HepG2 (cell line): ENCODE data around the gene MYLK. TPM values are rescaled to one million over a fixed set of nuclear protein-coding genes. Genes with fewer than 3 reads are reported as not detected.
A peak's percentile ranks its signal among the peaks of the same experiment; 100 is the strongest.

Source experiments
- ATF1 ChIP-seq: IDR thresholded peaks from 2 replicates; pipeline ENCODE4 v1.6.1; 2016; ENCODE audit warnings: mild to moderate bottlenecking, control low read depth
- MAX ChIP-seq: IDR thresholded peaks from 2 replicates; pipeline ENCODE4 v1.6.1; 2012; ENCODE audit warnings: inconsistent platforms
- MTA1 ChIP-seq: sonication (generic); formaldehyde crosslinking; IDR thresholded peaks from 2 replicates; pipeline ENCODE4 v1.4.0; 2020; ENCODE audit warnings: missing genetic modification reagents, mild to moderate bottlenecking, borderline replicate concordance
- NFE2L1 ChIP-seq: sonication (generic); formaldehyde crosslinking; IDR thresholded peaks from 2 replicates; pipeline ENCODE4 v1.4.0; 2020; ENCODE audit warnings: missing genetic modification reagents, mild to moderate bottlenecking, borderline replicate concordance
- NFIB ChIP-seq: sonication (generic); formaldehyde crosslinking; IDR thresholded peaks from 2 replicates; pipeline ENCODE4 v1.9.0; 2021; ENCODE audit warnings: missing genetic modification reagents, mild to moderate bottlenecking, borderline replicate concordance
- NFIC ChIP-seq: IDR thresholded peaks from 2 replicates; pipeline ENCODE4 v1.6.1; 2012; ENCODE audit warnings: mild to moderate bottlenecking, low read length, inconsistent platforms
- SAP130 ChIP-seq: IDR thresholded peaks from 2 replicates; pipeline ENCODE4 v1.6.1; 2016; ENCODE audit warnings: low read depth
- SMC3 ChIP-seq: IDR thresholded peaks from 2 replicates; pipeline ENCODE4 v1.6.1; 2011; ENCODE audit warnings: low read length, improper control_type of control experiment
- TIGD3 ChIP-seq: sonication (generic); formaldehyde crosslinking; IDR thresholded peaks from 2 replicates; pipeline ENCODE4 v1.5.1; 2020; ENCODE audit warnings: mild to moderate bottlenecking, missing genetic modification reagents, borderline replicate concordance
- TOE1 ChIP-seq: sonication (generic); formaldehyde crosslinking; IDR thresholded peaks from 2 replicates; pipeline ENCODE4 v1.4.0; 2020; ENCODE audit warnings: mild to moderate bottlenecking, missing genetic modification reagents
- ZFP36L1 ChIP-seq: sonication (generic); formaldehyde crosslinking; IDR thresholded peaks from 2 replicates; pipeline ENCODE4 v1.8.0; 2022; ENCODE audit warnings: mild to moderate bottlenecking, missing genetic modification reagents, moderate library complexity
- ZKSCAN5 ChIP-seq: sonication (generic); formaldehyde crosslinking; IDR thresholded peaks from 2 replicates; pipeline ENCODE4 v1.5.1; 2020; ENCODE audit warnings: mild to moderate bottlenecking, missing genetic modification reagents
- ZNF383 ChIP-seq: sonication (generic); formaldehyde crosslinking; IDR thresholded peaks from 2 replicates; pipeline ENCODE4 v1.4.0; 2020; ENCODE audit warnings: missing genetic modification reagents, mild to moderate bottlenecking, borderline replicate concordance
- ZNF615 ChIP-seq: sonication (generic); formaldehyde crosslinking; IDR thresholded peaks from 2 replicates; pipeline ENCODE4 v1.5.0; 2020; ENCODE audit warnings: mild to moderate bottlenecking, missing genetic modification reagents, borderline replicate concordance
- ZNF713 ChIP-seq: sonication (generic); formaldehyde crosslinking; IDR thresholded peaks from 2 replicates; pipeline ENCODE4 v1.4.0; 2020; ENCODE audit warnings: mild to moderate bottlenecking, missing genetic modification reagents
- ZNF781 ChIP-seq: sonication (generic); formaldehyde crosslinking; IDR thresholded peaks from 2 replicates; pipeline ENCODE4 v1.5.1; 2020; ENCODE audit warnings: borderline replicate concordance, mild to moderate bottlenecking, missing genetic modification reagents; ENCODE audit errors: not compliant biosample characterization
- polyA plus RNA-seq, 8 experiments: library from polyadenylated mRNA; depleted of rRNA in 3 of 8; stranded (reverse) in 7 of 8; unstranded in 1 of 8; fragments of >200 nt; fragmentation: Illumina TruSeq in 4 of 8; extraction: Trizol in 4 of 8; gene quantifications; 2 replicates each; pipeline versions ENCODE4 v1.2.1 to v1.2.3, GENCODE V29; 2011 to 2016; ENCODE audit warnings: low read depth in 4 of 8, missing spikeins in 1 of 8, mixed read lengths in 1 of 8; ENCODE audit not compliant: insufficient read depth in 1 of 8
- total RNA-seq, 5 experiments: library from RNA; depleted of rRNA; stranded (reverse); fragments of >200 nt; fragmentation: Illumina TruSeq; extraction: Trizol; gene quantifications; 2 replicates each; pipeline ENCODE4 v1.2.3, GENCODE V29; 2016; ENCODE audit warnings: low read depth in 1 of 5

The MYLK gene
- total and polyA plus RNA-seq, 2 of the 13 experiments (the other 11 are each of a cell fraction or from before 2014, with no cell fraction given): 10.6 to 34.9 TPM

GRCh38 chr3:123783811-123784210 is 100.3 kb downstream of the MYLK start (continued):
- TF ChIP-seq TIGD3 (no peak), NFE2L1 (no peak), ZNF781 (CRISPR knock-in tag) (no peak), SAP130 (CRISPR knock-in tag) (peak; percentile 31; the same call in 1 of the 2 replicates), SMC3 (no peak), ZNF383 (CRISPR knock-in tag) (no peak), ZNF713 (CRISPR knock-in tag) (no peak), MAX (peak; percentile 22; the same call in 1 of the 2 replicates), ATF1 (CRISPR knock-in tag) (0 out of 2 replicates have a peak, but pooled peaks have one; percentile 2), NFIC (no peak), ZFP36L1 (0 out of 2 replicates have a peak, but pooled peaks have one; percentile 33), TOE1 (no peak), ZKSCAN5 (CRISPR knock-in tag) (no peak), NFIB (CRISPR knock-in tag) (no peak), ZNF615 (no peak), MTA1 (no peak)
